Stimulated activated effector memory CD8-positive, alpha-beta T cell treated with anti-CD3 and anti-CD28 coated beads, Interleukin-12 subunit alpha, Interleukin-12 subunit beta, amount 100 ng/mL, for 72 hours (primary cell): ENCODE data around the gene ABCB8.
"Not testable (repeated sequence)": the region's sequence is repeated elsewhere in the genome, so short reads cannot be mapped to it uniquely, and the experiment has no call there.

Experiments
- ATAC-seq: fragments of 150-1000 bp; cut with Tn5 transposase; 2 replicates; pipeline ENCODE4 v1.10.0; 2021
- DNase-seq, 2 donors: peaks; one replicate each; pipeline ENCODE4 v3.0.0; 2021 to 2022; ENCODE audit warnings: low spot score in 2 of 2
- H3K27ac Mint-ChIP-seq: one replicate; pipeline ENCODE4 v1.8.0; 2022; ENCODE audit warnings: mild to moderate bottlenecking, mixed read lengths
- H3K36me3 Mint-ChIP-seq: one replicate; pipeline ENCODE4 v1.8.0; 2022; ENCODE audit warnings: mild to moderate bottlenecking, mixed read lengths
- H3K4me1 Mint-ChIP-seq: one replicate; pipeline ENCODE4 v1.8.0; 2022; ENCODE audit warnings: mixed read lengths
- H3K4me3 Mint-ChIP-seq: one replicate; pipeline ENCODE4 v1.8.0; 2022; ENCODE audit warnings: mild to moderate bottlenecking, mixed read lengths
- H3K9me3 Mint-ChIP-seq: one replicate; pipeline ENCODE4 v1.8.0; 2022; ENCODE audit warnings: mixed read lengths

The ABCB8 gene

DNA sequence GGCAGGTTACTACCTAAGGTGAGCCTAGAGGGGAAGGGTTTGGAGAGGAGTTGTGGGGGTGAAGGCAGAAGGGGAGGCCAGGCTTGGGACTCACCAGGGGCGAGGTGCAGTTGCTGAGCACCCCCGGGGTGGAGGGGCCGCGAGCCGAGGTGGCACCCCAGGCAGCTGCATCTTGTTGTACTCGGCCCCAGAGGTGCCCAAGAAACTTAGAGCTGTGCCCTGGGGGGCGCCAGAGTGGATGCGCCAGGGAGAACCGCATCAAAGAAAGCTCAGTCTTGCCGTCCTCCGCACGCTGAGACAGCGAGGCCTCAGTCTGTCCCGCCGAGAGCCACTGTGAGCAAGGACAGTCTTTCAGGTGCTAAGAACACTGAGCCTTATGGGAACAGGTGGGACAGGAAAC is 11.3 kb upstream of the ABCB8 start:
- ATAC-seq: no peak
- H3K36me3 Mint-ChIP-seq: peaks cover 39% of the 10 kb centered on the region
- no peaks in the 10 kb centered on the region for H3K9me3 Mint-ChIP-seq
- H3K27ac Mint-ChIP-seq: peak overlapping the region; percentile 48
- H3K4me1 Mint-ChIP-seq: peaks cover 66% of the 10 kb centered on the region
- peak overlapping the region; percentile 85 for H3K4me3 Mint-ChIP-seq
- DNase-seq: no peak

DNA sequence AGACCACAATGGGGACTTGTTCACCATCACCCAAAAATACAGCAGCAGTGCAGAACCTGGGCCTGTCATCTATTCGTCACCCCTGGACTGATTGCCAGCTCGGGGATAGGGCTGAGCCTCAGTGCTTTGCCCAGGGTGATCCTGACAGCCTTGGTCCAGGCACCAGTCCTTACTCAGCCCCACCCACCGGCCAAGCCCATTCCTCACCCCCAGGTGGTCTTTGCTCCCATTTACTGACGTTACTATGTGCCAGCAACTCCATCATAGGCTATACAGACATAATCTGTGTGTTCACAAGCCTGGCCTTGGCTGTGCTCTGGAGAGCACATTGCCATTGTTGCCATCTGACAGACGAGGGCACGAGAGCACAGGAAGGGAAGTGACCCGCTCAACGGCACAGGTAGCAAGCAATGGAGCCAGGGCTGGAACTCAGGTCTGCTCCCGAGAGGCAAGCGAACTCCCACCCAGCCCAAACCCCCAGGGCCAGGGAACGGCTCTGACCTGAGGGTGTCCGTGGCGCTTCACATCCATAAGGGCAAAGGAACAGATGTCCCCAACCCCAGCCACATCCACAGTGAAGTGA is 10.8 kb upstream of the ABCB8 start:
- Mint-ChIP-seq H3K27ac (peak overlapping the region; percentile 95), H3K4me1 (peaks cover 61% of the 10 kb centered on the region), H3K36me3 (peaks cover 39% of the 10 kb centered on the region), H3K9me3 (no peaks in the 10 kb centered on the region), H3K4me3 (peak overlapping the region; percentile 85)
- ATAC-seq (no peak), DNase-seq (no peak)

DNA sequence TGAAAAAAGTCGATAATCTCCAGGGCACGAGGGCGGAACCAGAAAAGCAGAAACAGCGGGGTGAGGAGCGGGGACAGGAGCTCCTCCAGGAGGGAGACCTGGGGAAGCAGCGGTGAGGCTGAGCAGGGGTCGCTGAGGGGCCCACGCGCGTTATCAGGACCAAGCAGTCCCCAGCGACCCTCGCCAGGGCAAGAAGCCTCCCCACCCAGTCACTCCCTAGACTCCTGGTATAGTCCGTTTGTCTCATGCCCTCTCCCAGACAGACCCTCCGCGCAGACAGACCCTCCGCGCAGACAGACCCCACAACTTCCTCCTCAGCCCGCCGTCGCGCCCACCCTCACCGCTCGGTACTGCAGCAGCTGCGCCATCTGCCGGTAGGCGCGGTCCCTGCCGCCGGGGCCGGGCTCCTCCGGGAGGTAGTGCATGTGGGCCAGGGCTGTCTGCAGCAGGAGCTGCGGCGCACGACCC is 10.3 kb upstream of the ABCB8 start:
- DNase-seq (peak; percentile 86 to 92), ATAC-seq (peak; percentile 81)
- peaks cover 39% of the 10 kb centered on the region for H3K36me3 Mint-ChIP-seq
- H3K9me3 Mint-ChIP-seq: no peaks in the 10 kb centered on the region
- H3K4me1 Mint-ChIP-seq: peaks cover 56% of the 10 kb centered on the region
- peak overlapping the region; percentile 95 for H3K27ac Mint-ChIP-seq
- H3K4me3 Mint-ChIP-seq: peak overlapping the region; percentile 85

DNA sequence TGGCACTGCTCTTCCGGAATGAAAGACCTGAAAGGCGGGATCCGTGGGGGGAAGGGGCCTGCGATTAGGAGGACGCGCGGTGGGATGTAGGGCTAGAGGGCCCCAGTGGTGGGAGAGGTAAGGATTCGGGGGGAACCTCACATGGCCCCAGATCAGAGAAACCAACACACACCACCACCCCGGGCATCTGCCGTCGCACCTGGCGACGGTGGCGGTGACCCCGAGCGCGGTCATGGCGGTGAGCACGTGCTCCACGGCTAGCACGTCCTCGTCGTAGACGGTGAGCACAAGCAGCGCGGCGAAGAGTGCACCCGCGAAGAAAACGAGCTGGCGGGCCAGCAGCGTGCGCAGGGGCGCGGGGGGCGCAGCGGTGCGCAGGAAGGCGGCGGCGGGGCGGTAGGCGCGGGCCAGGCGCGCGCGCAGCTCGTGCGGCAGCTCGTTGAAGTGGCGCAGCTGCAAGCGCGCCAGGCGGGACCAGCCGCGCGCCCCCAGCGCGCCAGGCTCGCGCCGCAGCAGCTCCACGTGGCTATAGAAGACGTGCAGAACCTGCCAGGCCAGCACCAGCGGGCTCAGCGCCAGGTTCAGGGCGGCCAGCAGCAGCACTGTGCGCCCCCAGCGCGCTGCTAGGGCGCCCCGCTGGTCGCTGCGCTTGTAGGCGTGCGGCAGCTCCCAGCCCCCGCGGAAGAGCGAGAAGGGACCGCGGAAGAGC is 9.7 kb upstream of the ABCB8 start:
- ATAC-seq (peak; percentile 60), DNase-seq (no peak)
- Mint-ChIP-seq H3K36me3 (peaks cover 37% of the 10 kb centered on the region), H3K27ac (peak overlapping the region; percentile 95), H3K9me3 (no peaks in the 10 kb centered on the region), H3K4me1 (peaks cover 56% of the 10 kb centered on the region), H3K4me3 (peak overlapping the region; percentile 85)

DNA sequence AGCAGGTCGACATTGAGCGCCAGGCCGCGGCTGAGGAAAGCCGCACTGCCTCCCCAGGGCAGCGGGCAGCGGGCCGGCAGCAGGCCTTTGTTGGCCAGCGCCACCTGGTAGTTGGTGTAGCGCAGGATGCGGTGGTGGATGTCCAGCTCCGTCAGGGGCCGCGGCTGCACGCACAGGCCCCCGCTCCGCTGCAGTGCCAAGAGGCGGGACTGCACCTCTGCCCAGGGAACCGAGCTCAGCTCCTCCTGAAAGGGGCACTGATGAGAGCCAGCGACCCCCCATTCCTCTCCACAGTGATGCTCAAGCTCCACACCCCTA is 9.2 kb upstream of the ABCB8 start:
- peak overlapping the region; percentile 85 for H3K4me3 Mint-ChIP-seq

DNA sequence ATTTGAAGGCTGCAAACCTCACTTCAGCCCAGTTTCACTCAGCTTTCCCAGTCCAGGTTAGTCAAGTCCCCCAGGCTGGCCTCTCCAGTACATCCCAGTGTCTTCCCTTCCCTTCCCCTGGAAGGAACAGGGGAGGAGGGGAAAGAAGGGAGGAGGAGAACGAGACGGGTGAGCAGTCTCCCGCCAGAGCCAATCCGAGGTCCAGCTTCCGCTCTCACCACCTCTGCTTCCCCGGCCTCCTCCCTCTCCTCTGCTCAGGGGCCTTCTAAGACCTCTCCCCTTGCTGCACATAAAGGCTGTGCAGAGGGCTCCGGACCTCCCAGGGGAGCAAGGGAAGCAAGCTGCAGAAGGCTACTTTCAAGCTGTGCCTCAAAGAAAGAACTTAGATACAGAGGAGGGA is 8.0 kb upstream of the ABCB8 start:
- H3K27ac Mint-ChIP-seq: no peak overlapping the region
- H3K36me3 Mint-ChIP-seq: peaks cover 28% of the 10 kb centered on the region
- no peak for DNase-seq
- H3K4me3 Mint-ChIP-seq: peak overlapping the region; percentile 85
- H3K9me3 Mint-ChIP-seq: no peaks in the 10 kb centered on the region
- ATAC-seq: no peak
- H3K4me1 Mint-ChIP-seq: peaks cover 46% of the 10 kb centered on the region

More for the DNA sequence above, 9.2 kb upstream of the ABCB8 start:
- ATAC-seq: no peak
- peaks cover 32% of the 10 kb centered on the region for H3K36me3 Mint-ChIP-seq
- no peaks in the 10 kb centered on the region for H3K9me3 Mint-ChIP-seq
- peak overlapping the region; percentile 95 for H3K27ac Mint-ChIP-seq
- peaks cover 51% of the 10 kb centered on the region for H3K4me1 Mint-ChIP-seq
- no peak for DNase-seq

DNA sequence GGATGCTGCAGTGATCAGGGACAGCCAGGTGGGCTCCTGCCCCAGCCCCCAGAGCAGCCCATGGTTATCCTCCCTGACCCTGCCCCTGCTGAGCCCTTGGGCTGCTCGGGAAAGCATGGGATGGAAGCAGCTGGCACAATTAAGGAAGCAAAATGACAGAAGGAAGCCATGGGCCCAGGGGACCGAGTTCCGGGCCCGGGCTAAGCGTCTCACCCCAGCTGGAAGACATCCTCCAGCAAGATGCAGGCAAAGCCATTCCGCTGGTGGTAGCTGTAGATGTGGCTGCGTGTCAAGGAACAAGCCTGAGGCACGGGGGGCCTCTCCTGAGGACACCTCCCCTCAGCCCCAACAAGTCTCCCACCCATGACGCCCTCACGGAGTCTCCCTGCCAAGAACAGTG is 5.0 kb upstream of the ABCB8 start:
- H3K27ac Mint-ChIP-seq: peak overlapping the region; percentile 23
- no peak for DNase-seq
- H3K4me1 Mint-ChIP-seq: peaks cover 30% of the 10 kb centered on the region
- H3K36me3 Mint-ChIP-seq: peaks cover 14% of the 10 kb centered on the region
- no peaks in the 10 kb centered on the region for H3K9me3 Mint-ChIP-seq
- H3K4me3 Mint-ChIP-seq: no peak overlapping the region
- ATAC-seq: no peak

DNA sequence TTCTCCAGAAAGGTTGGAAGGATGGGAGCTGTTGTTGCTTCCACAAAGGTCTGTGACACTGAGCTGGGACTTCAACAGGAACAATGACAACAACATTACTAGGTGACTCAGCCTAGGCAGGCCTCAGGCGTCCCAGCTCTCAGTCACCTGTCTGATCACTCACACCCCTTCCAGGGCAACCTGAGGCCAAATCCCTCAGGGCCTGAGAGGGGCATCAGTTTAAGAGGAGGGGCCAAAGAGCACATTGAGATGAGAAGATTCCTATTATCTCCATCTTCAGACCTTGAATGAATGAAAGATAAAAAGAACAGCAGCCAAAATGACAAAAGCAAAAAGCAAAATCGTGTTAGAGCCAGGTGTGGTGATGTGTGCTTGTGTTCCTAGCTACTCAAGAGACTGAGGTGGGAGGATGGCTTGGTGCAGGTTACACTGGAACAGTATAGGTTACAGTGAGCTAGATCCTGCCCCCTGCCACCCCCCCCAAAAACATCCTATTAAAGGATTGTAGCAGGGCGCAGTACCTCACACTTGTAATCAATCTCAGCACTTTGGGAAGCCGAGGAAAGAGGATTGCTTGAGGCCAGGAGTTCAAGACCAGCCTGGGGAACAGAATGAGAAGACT is 3.7 kb upstream of the ABCB8 start, which contains the start of gene ATG9B:
TSS of gene ATG9B (minus strand) at position 60 of the 622 bp plus-strand sequence. CDS start 71 bp downstream, outside the sequence.
- ATAC-seq (no peak), DNase-seq (no peak)
- Mint-ChIP-seq H3K4me3 (no peak within 1 kb of the TSS), H3K36me3 (peaks cover 13% of the 10 kb centered on the region), H3K27ac (peak within 1 kb of the TSS; percentile 23), H3K4me1 (peaks cover 24% of the 10 kb centered on the region), H3K9me3 (no peaks in the 10 kb centered on the region)

DNA sequence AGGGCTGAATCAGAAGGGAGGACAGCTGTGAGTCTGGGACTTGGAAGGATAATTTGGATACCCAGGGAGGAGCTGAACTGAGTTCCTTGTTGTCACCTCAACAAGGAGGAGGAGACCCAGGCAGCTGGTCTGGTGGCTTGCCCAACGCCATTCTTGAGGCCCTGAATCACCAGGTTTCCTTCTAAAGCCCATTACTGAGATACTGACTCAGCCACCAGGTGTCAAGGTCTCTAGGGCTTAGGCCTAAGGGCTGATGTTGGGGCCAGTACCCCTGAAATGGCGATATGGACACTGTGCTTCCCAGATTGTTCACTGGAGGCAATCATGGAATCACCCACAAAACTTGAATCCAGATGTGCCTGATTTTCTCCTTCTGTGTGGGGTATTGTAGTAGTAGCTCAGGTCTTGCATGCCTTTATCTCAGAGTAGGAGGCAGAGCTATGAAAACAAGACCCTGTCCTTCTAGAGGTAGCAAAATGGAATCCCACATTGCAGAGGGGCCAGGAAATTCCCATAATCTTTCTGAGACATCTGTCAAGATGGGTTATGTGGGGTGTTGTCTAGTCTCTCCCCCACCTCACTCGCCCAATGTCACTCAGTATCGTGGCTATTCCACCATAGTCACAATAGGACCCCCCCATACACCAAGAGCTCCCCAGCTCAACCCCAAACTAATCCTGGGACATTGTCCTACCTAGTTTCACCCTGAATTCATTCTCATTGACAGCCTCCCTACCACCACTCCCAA is 2.2 kb upstream of the ABCB8 start:
- H3K9me3 Mint-ChIP-seq: no peaks in the 10 kb centered on the region
- no peak overlapping the region for H3K4me3 Mint-ChIP-seq
- ATAC-seq (no peak), DNase-seq (no peak)
- no peak overlapping the region for H3K27ac Mint-ChIP-seq
- H3K36me3 Mint-ChIP-seq: peaks cover 18% of the 10 kb centered on the region
- H3K4me1 Mint-ChIP-seq: peaks cover 22% of the 10 kb centered on the region

DNA sequence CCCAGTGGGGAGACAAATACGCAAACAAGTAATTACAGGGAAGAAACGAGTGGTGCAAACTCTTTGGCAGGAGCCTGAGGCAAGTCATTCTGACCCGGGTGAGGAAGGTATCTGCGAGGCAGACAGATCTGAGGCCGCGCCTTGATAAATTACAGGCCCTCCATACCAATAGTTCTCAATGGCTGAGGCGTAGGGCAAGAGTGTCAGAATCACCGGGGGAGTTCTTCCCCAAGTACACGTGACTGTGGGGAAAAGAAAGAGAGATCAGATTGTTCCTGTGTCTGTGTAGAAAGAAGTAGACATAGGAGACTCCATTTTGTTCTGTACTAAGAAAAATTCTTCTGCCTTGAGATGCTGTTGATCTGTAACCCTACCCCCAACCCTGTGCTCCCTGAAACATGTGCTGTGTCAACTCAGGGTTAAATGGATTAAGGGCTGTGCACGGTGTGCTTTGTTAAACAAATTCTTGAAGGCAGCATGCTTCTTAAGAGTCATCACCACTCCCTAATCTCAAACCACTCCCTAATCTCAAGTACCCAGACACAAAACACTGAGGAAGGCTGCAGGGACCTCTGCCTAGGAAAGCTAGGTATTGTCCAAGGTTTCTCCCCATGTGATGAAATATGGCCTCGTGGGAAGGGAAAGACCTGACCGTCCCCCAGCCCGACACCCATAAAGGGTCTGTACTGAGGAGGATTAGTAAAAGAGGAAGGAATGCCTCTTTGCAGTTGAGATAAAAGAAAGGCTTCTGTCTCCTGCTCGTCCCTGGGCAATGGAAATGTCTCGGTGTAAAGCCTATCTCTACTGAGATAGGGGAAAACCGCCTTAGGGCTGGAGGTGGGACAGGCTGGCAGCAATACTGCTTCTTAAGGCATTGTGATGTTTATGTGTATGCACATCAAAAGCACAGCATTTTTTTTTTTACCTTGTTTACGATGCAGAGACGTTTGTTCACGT is 1.2 kb upstream of the ABCB8 start:
- DNase-seq, H3K9me3 Mint-ChIP-seq, ATAC-seq: not testable (repeated sequence)
- Mint-ChIP-seq H3K36me3 (peaks cover 25% of the 10 kb centered on the region), H3K27ac (peak overlapping the region; percentile 96), H3K4me1 (peaks cover 22% of the 10 kb centered on the region), H3K4me3 (peak overlapping the region; percentile 97)

DNA sequence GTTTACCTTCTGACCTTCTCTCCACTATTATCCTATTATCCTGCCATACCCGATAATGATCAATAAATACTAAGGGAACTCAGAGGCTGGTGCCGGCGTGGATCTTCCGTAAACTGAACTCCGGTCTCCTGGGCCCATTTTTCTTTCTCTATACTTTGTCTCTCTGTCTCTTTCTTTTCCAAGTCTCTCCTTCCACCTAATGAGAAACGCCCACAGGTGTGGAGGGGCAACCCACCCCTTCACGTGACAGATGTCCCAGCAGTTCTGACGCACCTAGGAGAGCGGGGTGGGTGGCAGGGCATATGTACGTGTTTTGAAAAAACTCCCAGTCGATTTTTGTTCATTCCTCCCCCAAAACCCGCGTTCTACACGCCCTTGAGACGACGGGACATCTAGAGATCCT is 521 bp upstream of the ABCB8 start:
- not testable (repeated sequence) for ATAC-seq, H3K9me3 Mint-ChIP-seq, DNase-seq
- peaks cover 28% of the 10 kb centered on the region for H3K36me3 Mint-ChIP-seq
- H3K27ac Mint-ChIP-seq: peak overlapping the region; percentile 96
- H3K4me3 Mint-ChIP-seq: peak overlapping the region; percentile 97
- H3K4me1 Mint-ChIP-seq: peaks cover 22% of the 10 kb centered on the region

DNA sequence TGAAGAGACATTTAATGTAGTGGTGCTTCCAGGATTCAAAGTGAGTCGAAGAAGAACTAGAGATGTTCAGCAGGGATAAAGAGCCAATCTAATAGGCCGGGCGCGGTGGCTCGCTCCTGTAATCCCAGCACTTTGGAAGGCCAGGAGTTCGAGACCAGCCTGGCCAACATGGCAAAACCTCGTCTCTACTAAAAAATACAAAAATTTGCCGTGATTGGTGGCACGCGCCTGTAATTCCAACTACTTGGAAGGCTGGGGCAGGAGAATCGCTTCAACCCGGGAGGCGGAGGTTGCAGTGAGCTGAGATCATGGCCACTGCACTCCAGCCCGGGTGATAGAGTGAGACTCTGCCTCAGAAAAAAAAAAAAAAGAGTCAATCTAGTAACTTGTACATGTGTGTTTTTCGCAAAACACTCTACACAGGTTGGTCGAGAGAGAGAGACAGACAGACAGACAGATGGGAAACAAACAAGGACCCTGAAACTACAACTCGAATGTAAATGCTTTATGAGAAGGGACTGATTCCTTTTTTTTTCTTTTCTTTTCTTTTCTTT is 775 bp downstream of the ABCB8 start:
- Mint-ChIP-seq H3K9me3 (no peaks in the 10 kb centered on the region), H3K4me3 (peak overlapping the region; percentile 97), H3K36me3 (peaks cover 28% of the 10 kb centered on the region), H3K4me1 (peaks cover 22% of the 10 kb centered on the region), H3K27ac (peak overlapping the region; percentile 96)
- no peak for DNase-seq
- no peak for ATAC-seq

DNA sequence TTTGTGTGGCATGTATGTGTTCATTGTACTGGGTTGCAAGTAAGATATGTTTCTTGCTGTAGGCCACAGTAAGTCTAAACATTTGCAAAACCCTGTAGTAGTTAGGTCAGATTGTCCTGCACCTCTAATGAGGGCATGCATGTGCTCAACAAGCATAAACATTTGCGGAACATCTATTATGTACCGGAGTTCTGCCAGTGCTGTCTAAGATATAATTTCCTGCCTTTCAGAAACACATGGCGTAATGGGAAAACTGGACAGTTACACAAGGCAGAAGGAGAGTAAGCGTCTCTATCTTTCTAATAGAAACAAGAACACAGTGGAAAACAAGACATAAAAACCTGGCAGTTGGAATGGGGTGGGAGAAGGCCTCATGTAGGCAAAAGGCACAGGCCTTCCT is 2.8 kb downstream of the ABCB8 start:
- ATAC-seq (no peak), DNase-seq (no peak)
- H3K9me3 Mint-ChIP-seq: no peaks in the 10 kb centered on the region
- no peak overlapping the region for H3K4me3 Mint-ChIP-seq
- H3K27ac Mint-ChIP-seq: no peak overlapping the region
- peaks cover 28% of the 10 kb centered on the region for H3K36me3 Mint-ChIP-seq
- H3K4me1 Mint-ChIP-seq: peaks cover 17% of the 10 kb centered on the region
